Endothelial cell of umbilical vein (primary cell): ENCODE measurements around the gene EIF2AK2. TPM values are rescaled to one million over a fixed set of nuclear protein-coding genes. Genes with fewer than 3 reads are reported as not detected.
A peak's percentile ranks its signal among the peaks of the same experiment; 100 is the strongest.

Source experiments
- BruUV-seq: library from RNA; stranded (reverse); fragments of 400-500 nt; replicated peaks from 2 replicates; lab custom pipeline; 2021; lab: Mats Ljungman, UMichigan
- CTCF ChIA-PET: fragments of 300-600, 350-600 bp; sonication (Branson Sonifier 250); formaldehyde crosslinking; loops from one replicate; lab custom pipeline; 2021; ENCODE audit warnings: antibody characterized with exemption, inconsistent platforms; lab: Charles Lee
- POLR2A ChIA-PET: fragments of 300-600, 350-600 bp; sonication (Branson Sonifier 250); formaldehyde crosslinking; loops from one replicate; lab custom pipeline; 2021; ENCODE audit warnings: antibody characterized with exemption, inconsistent platforms; lab: Charles Lee
- DNase-seq: peaks from one replicate; pipeline ENCODE4 v3.0.0-alpha.2; 2011; ENCODE audit warnings: low read depth, low spot score
- FAIRE-seq: peaks from 2 replicates; lab custom pipeline; 2011; peaks lifted over from hg19 to GRCh38; lab: Jason Lieb, UNC
- H2AFZ ChIP-seq: 2 replicates; pipeline ENCODE4 v1.6.0; 2012; ENCODE audit warnings: low read depth, low read length, control low read depth, inconsistent platforms
- H3K27ac ChIP-seq: 2 replicates; pipeline ENCODE4 v1.5.1; 2011; ENCODE audit warnings: low read depth, mild to moderate bottlenecking, control low read depth, low read length, moderate library complexity; ENCODE audit not compliant: insufficient read depth
- H3K27me3 ChIP-seq, 2 experiments: 2 replicates each; pipeline versions ENCODE4 v1.6.0 to v1.6.1; 2011; ENCODE audit warnings: low read length in 2 of 2, mixed read lengths in 1 of 2; ENCODE audit not compliant: control insufficient read depth in 2 of 2, insufficient read depth in 2 of 2
- H3K36me3 ChIP-seq, 2 experiments: 2 replicates in 1 of 2; 3 replicates in 1 of 2; pipeline ENCODE4 v1.5.1; 2011; ENCODE audit warnings: low read length in 2 of 2, mild to moderate bottlenecking in 1 of 2, moderate library complexity in 1 of 2; ENCODE audit not compliant: control insufficient read depth in 2 of 2, insufficient read depth in 2 of 2; ENCODE audit errors: extremely low read depth in 1 of 2
- H3K4me1 ChIP-seq: 3 replicates; pipeline ENCODE4 v1.5.1; 2011; ENCODE audit warnings: mild to moderate bottlenecking, low read length; ENCODE audit not compliant: control insufficient read depth, insufficient read depth; ENCODE audit errors: extremely low read depth
- H3K4me2 ChIP-seq: 2 replicates; pipeline ENCODE4 v1.6.1; 2011; ENCODE audit warnings: low read length, control low read depth, mixed read lengths; ENCODE audit not compliant: insufficient read depth
- H3K4me3 ChIP-seq, 3 experiments: fragments of 200-600 bp in 1 of 3; sonication (generic), shearing (Covaris generic) in 1 of 3; replicated peaks in 1 of 3; 2 replicates each; pipeline ENCODE4 v1.5.1; 2011 to 2016; ENCODE audit warnings: control low read depth in 3 of 3, low read length in 3 of 3, mild to moderate bottlenecking in 2 of 3, inconsistent platforms in 1 of 3, low read depth in 1 of 3, moderate library complexity in 1 of 3; ENCODE audit not compliant: insufficient read depth in 1 of 3
- H3K79me2 ChIP-seq: 2 replicates; pipeline ENCODE4 v1.6.0; 2012; ENCODE audit warnings: low read length, inconsistent platforms; ENCODE audit not compliant: control insufficient read depth, insufficient read depth
- H3K9ac ChIP-seq: replicated peaks from 2 replicates; pipeline ENCODE3; 2011; ENCODE audit warnings: low read length, control low read depth; ENCODE audit not compliant: insufficient read depth; ENCODE audit errors: extremely low read depth
- H3K9me1 ChIP-seq: replicated peaks from 3 replicates; pipeline ENCODE4 v1.6.0; 2011; ENCODE audit warnings: mild to moderate bottlenecking, low read length; ENCODE audit not compliant: control insufficient read depth, insufficient read depth; ENCODE audit errors: extremely low read depth
- H3K9me3 ChIP-seq: replicated peaks from 2 replicates; pipeline ENCODE4 v1.5.1; 2012; ENCODE audit warnings: low read length, inconsistent platforms; ENCODE audit not compliant: control insufficient read depth, insufficient read depth
- H4K20me1 ChIP-seq: replicated peaks from 2 replicates; pipeline ENCODE3; 2011; ENCODE audit warnings: mild to moderate bottlenecking, low read length; ENCODE audit not compliant: control insufficient read depth, insufficient read depth; ENCODE audit errors: extremely low read depth
- CTCF ChIP-seq, 2 donors: IDR thresholded peaks; 1 replicate in 1 of 2; 2 replicates in 1 of 2; pipeline ENCODE4 v1.5.1; 2011; ENCODE audit warnings: low read length in 2 of 2, mild to moderate bottlenecking in 2 of 2, moderate library complexity in 2 of 2, control low read depth in 1 of 2, inconsistent platforms in 1 of 2, low read depth in 1 of 2; ENCODE audit not compliant: insufficient read depth in 1 of 2; ENCODE audit errors: extremely low read depth in 1 of 2
- EZH2 ChIP-seq: IDR thresholded peaks from 2 replicates; pipeline ENCODE4 v1.6.1; 2012; ENCODE audit warnings: borderline replicate concordance, low read depth, mild to moderate bottlenecking, moderate library complexity, low read length, inconsistent platforms; ENCODE audit not compliant: severe bottlenecking
- FOS ChIP-seq: IDR thresholded peaks from 2 replicates; pipeline ENCODE4 v1.6.1; 2011; ENCODE audit warnings: mild to moderate bottlenecking, low read length, moderate library complexity, borderline replicate concordance; ENCODE audit not compliant: insufficient read depth
- GATA2 ChIP-seq: IDR thresholded peaks from 2 replicates; pipeline ENCODE4 v1.7.0; 2011; ENCODE audit warnings: low read depth, mild to moderate bottlenecking, moderate library complexity, mixed read lengths, low read length; ENCODE audit not compliant: insufficient read length, insufficient read depth
- JUN ChIP-seq: IDR thresholded peaks from 2 replicates; pipeline ENCODE4 v1.6.1; 2011; ENCODE audit warnings: borderline replicate concordance, low read depth; ENCODE audit not compliant: insufficient read length, insufficient read depth
- MAX ChIP-seq: IDR thresholded peaks from 2 replicates; pipeline ENCODE4 v1.6.1; 2011; ENCODE audit not compliant: insufficient read depth, insufficient read length
- MYC ChIP-seq: IDR thresholded peaks from one replicate; pipeline ENCODE4 v1.6.1; 2011; ENCODE audit warnings: mild to moderate bottlenecking, low read depth, low read length
- POLR2A ChIP-seq: IDR thresholded peaks from 2 replicates; pipeline ENCODE4 v1.6.1; 2012; ENCODE audit warnings: low read depth, mild to moderate bottlenecking, control low read depth, low read length
- POLR2AphosphoS5 ChIP-seq: IDR thresholded peaks from 2 replicates; pipeline ENCODE4 v1.6.1; 2012; ENCODE audit warnings: low read depth, mild to moderate bottlenecking, control low read depth, low read length, moderate library complexity; ENCODE audit not compliant: insufficient read depth
- dilution Hi-C: fragments of 300-500 bp; cut with MboI; formaldehyde crosslinking; loops from one replicate; pipeline ENCODE4 v1.15.0; 2019; ENCODE audit warnings: low sequenced_read_pairs; ENCODE audit not compliant: extremely low pct_ligation_motif_present
- intact Hi-C: fragments of 100-400 bp; cut with micrococcal nuclease; formaldehyde crosslinking; loops from one replicate; pipeline ENCODE4 v1.10.0; 2022
- polyA plus RNA-seq, 4 experiments: library from polyadenylated mRNA; depleted of rRNA in 3 of 4; stranded (reverse) in 3 of 4; unstranded in 1 of 4; fragments of >200 nt; gene quantifications; 2 replicates each; pipeline versions ENCODE4 v1.2.1 to v1.2.3, GENCODE V29; 2011 to 2012; ENCODE audit warnings: missing spikeins in 1 of 4
- total RNA-seq: library from RNA; stranded (reverse); gene quantifications from 2 replicates; pipeline ENCODE4 v1.2.3, GENCODE V29; 2021

Gene EIF2AK2
- total and polyA plus RNA-seq, 2 donors (not counting 3 experiments of a cell fraction or from before 2014, with no cell fraction given) = 8.0 to 41.1 TPM

GRCh38 chr2:37156071-37156856 is 516 bp downstream of the EIF2AK2 start:
- peak overlapping the region; percentile 95 for H3K4me2 ChIP-seq
- peak overlapping the region; percentile 90 for H3K9ac ChIP-seq
- H3K4me3 ChIP-seq = peak overlapping the region; percentile 56 to 87 (median 84)
- no peaks in the 10 kb centered on the region for H3K9me1 ChIP-seq
- POLR2A ChIA-PET = interaction anchor here (0.7 kb wide), 1 partner anchor 113 kb away, joined by 4 read pairs; no protein-coding TSS in a partner anchor
- no peaks in the 10 kb centered on the region for H3K27me3 ChIP-seq
- no peaks in the 10 kb centered on the region for H3K9me3 ChIP-seq
- intact Hi-C loops (loop anchor here (2.0 kb wide), 1 partner anchor 41 kb away; the partner anchor contains the start of gene CEBPZOS), dilution Hi-C loops (no loop called here)
- no TSS peak for BruUV-seq
- TF ChIP-seq MYC = no peak
- TF ChIP-seq EZH2 = no peak
- no peak for TF ChIP-seq POLR2AphosphoS5
- no peak for TF ChIP-seq MAX
- no peak for TF ChIP-seq FOS
- TF ChIP-seq GATA2 = no peak
- no peak for TF ChIP-seq POLR2A
- TF ChIP-seq CTCF (IDR thresholded peaks at IDR 0.05; ENCODE audit: extremely low read depth in 1 of 2, insufficient read depth in 1 of 2, low read depth in 1 of 2, low read length in 2 of 2) = no peak
- no peak for TF ChIP-seq JUN
- H2AFZ ChIP-seq = peak overlapping the region; percentile 80
- peak overlapping the region; percentile 42 for H3K27ac ChIP-seq
- H3K36me3 ChIP-seq = no peaks in the 10 kb centered on the region
- FAIRE-seq (no peak), DNase-seq (peak; percentile 70)
- CTCF ChIA-PET = interaction anchor here (0.9 to 1.8 kb wide), 5 partner anchors 13 to 721 kb away, joined by 3 to 8 read pairs (median 3); no protein-coding TSS in a partner anchor
- H3K79me2 ChIP-seq = peaks cover 44% of the 10 kb centered on the region
- no peaks in the 10 kb centered on the region for H4K20me1 ChIP-seq
- peaks cover 25% of the 10 kb centered on the region for H3K4me1 ChIP-seq
